HG02571 (cell line): ENCODE data around the gene XRCC5.
A peak's percentile ranks its signal among the peaks of the same experiment; 100 is the strongest.
"Not testable (repeated sequence)": the region's sequence is repeated elsewhere in the genome, so short reads cannot be mapped to it uniquely, and the experiment has no call there.

Experiments used
- ATAC-seq: cut with Tn5 transposase; IDR thresholded peaks from one replicate; pipeline ENCODE4 v1.9.1; 2021; ENCODE audit warnings: mild to moderate bottlenecking, moderate library complexity; ENCODE audit not compliant: unreplicated experiment

XRCC5 gene

GRCh38 chr2:216114714-216115531 is 5.8 kb downstream of the XRCC5 start:
- ATAC-seq: peak; percentile 45

GRCh38 chr2:216116418-216116817 is 7.3 kb downstream of the XRCC5 start:
- no peak for ATAC-seq

- ATAC-seq: no peak
Measured at GRCh38 chr2:216117561-216118340, 8.6 kb downstream of the XRCC5 start.

GRCh38 chr2:216118474-216118873 is 9.3 kb downstream of the XRCC5 start:
- no peak for ATAC-seq

- ATAC-seq: no peak
Measured at GRCh38 chr2:216119146-216119545, 10.0 kb downstream of the XRCC5 start.

- no peak for ATAC-seq
Measured at GRCh38 chr2:216119986-216120385, 10.8 kb downstream of the XRCC5 start.

- ATAC-seq: no peak
Measured at GRCh38 chr2:216121255-216121654, 12.1 kb downstream of the XRCC5 start.

GRCh38 chr2:216126943-216127342 is 17.8 kb downstream of the XRCC5 start:
- no peak for ATAC-seq

GRCh38 chr2:216130346-216130971 is 21.3 kb downstream of the XRCC5 start:
- ATAC-seq: no peak

- ATAC-seq: no peak
Measured at GRCh38 chr2:216131175-216131926, 22.2 kb downstream of the XRCC5 start.

- ATAC-seq: no peak
Measured at GRCh38 chr2:216132585-216132984, 23.4 kb downstream of the XRCC5 start.

- ATAC-seq: no peak
Measured at GRCh38 chr2:216133397-216133796, 24.2 kb downstream of the XRCC5 start.

- ATAC-seq: no peak
Measured at GRCh38 chr2:216134958-216135541, 25.9 kb downstream of the XRCC5 start.

GRCh38 chr2:216139884-216140283 is 30.7 kb downstream of the XRCC5 start:
- no peak for ATAC-seq

- ATAC-seq: not testable (repeated sequence)
Measured at GRCh38 chr2:216141516-216141915, 32.4 kb downstream of the XRCC5 start.

- peak; percentile 98 for ATAC-seq
Measured at GRCh38 chr2:216142540-216142939, 33.4 kb downstream of the XRCC5 start.

GRCh38 chr2:216144372-216144771 is 35.2 kb downstream of the XRCC5 start:
- no peak for ATAC-seq

GRCh38 chr2:216144857-216145256 is 35.7 kb downstream of the XRCC5 start:
- no peak for ATAC-seq

- ATAC-seq: no peak
Measured at GRCh38 chr2:216146573-216146972, 37.4 kb downstream of the XRCC5 start.
